Endodermal cell (in vitro differentiated cells): Measurements from ENCODE around the gene TMEM59. TPM values are rescaled to one million over a fixed set of nuclear protein-coding genes. Genes with fewer than 3 reads are reported as not detected.

Source experiments
- DNase-seq: peaks from one replicate; pipeline ENCODE4 v3.0.0-alpha.2; 2017
- H3K27ac ChIP-seq: 2 replicates; pipeline ENCODE4 v1.5.1; 2013; ENCODE audit warnings: mild to moderate bottlenecking, low read depth, low read length, moderate library complexity
- H3K27me3 ChIP-seq: 2 replicates; pipeline ENCODE4 v1.6.1; 2013; ENCODE audit warnings: mild to moderate bottlenecking, low read length, moderate library complexity; ENCODE audit not compliant: insufficient read depth, control insufficient read depth, poor library complexity, severe bottlenecking
- H3K36me3 ChIP-seq: 2 replicates; pipeline ENCODE4 v1.7.0; 2013; ENCODE audit warnings: mild to moderate bottlenecking, low read length, moderate library complexity; ENCODE audit not compliant: control insufficient read depth, insufficient read depth
- H3K4me1 ChIP-seq: one replicate; pipeline ENCODE4 v1.7.0; 2013; ENCODE audit warnings: low read length; ENCODE audit not compliant: control insufficient read depth, insufficient read depth
- H3K4me3 ChIP-seq: 2 replicates; pipeline ENCODE4 v1.5.1; 2013; ENCODE audit warnings: mild to moderate bottlenecking, low read length, moderate library complexity
- H3K9ac ChIP-seq: 2 replicates; pipeline ENCODE4 v1.6.1; 2013; ENCODE audit warnings: mild to moderate bottlenecking, low read length, moderate library complexity; ENCODE audit not compliant: poor library complexity, severe bottlenecking; ENCODE audit errors: extremely low read depth
- H3K9me3 ChIP-seq: 2 replicates; pipeline ENCODE4 v1.6.1; 2013; ENCODE audit warnings: mild to moderate bottlenecking, low read length, moderate library complexity; ENCODE audit not compliant: control insufficient read depth
- H3K27ac Mint-ChIP-seq: 2 replicates; pipeline ENCODE4 v1.8.0; 2020; ENCODE audit warnings: mixed read lengths
- H3K27me3 Mint-ChIP-seq: 2 replicates; pipeline ENCODE4 v1.8.0; 2021; ENCODE audit warnings: mild to moderate bottlenecking, mixed read lengths; ENCODE audit not compliant: insufficient read depth
- H3K36me3 Mint-ChIP-seq: 2 replicates; pipeline ENCODE4 v1.8.0; 2020; ENCODE audit warnings: low read depth, mixed read lengths
- H3K4me1 Mint-ChIP-seq: 2 replicates; pipeline ENCODE4 v1.8.0; 2020; ENCODE audit warnings: mixed read lengths
- H3K4me3 Mint-ChIP-seq: 2 replicates; pipeline ENCODE4 v1.8.0; 2020; ENCODE audit warnings: mild to moderate bottlenecking, moderate library complexity, mixed read lengths
- H3K9me3 Mint-ChIP-seq: 2 replicates; pipeline ENCODE4 v1.8.0; 2020; ENCODE audit warnings: mild to moderate bottlenecking, mixed read lengths
- WGBS, 2 experiments: methylation state at CpG; one replicate each; pipeline versions ENCODE4 v1.1.5 to v1.1.7; 2013; ENCODE audit warnings: missing lambda C conversion rate in 2 of 2, mixed read lengths in 1 of 2; ENCODE audit not compliant: insufficient coverage in 1 of 2, insufficient read length in 1 of 2; 5-methylcytosine and 5-hydroxymethylcytosine counted together
- total RNA-seq, 2 donors: library from RNA; stranded (reverse); fragmentation: NEBNext Ultra II Directional in 1 of 2; extraction: Animal tissue kit (Norgen Biotek cat#: 25700) in 1 of 2; gene quantifications; 2 replicates in 1 of 2; 3 replicates in 1 of 2; pipeline ENCODE4 v1.2.1, GENCODE V29; 2021
- TF ChIP-seq, protein P1 (sequence below): fragments of 200-600 bp; sonication (generic); conservative IDR thresholded peaks from 2 replicates; pipeline ENCODE4 v1.5.0; 2021; ENCODE audit warnings: antibody characterized with exemption, mild to moderate bottlenecking

TMEM59 gene
- total RNA-seq, 2 donors from 2014 or later = 99.6 to 112 TPM

DNA sequence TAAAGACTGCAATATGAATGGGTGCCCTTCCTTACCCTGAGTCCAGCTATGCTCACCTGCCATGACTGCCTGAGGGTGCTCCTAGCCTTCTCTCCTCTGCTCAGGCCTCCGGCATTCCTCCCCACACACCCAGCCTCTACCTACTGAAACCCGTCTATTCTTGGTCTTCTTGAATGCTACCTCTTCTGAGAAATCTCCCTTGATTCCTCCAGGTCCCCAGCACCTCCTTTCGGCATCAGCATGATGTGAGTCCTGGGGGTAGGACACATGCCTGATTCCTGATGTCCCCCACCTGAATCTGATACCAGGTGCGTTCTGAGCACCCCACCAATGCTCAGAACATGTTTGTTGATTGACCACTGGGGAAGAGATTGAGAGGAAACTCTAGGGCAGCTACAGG, 43.6 kb downstream of the TMEM59 start:
- no peaks in the 10 kb centered on the region for H3K36me3 ChIP-seq
- Mint-ChIP-seq H3K27ac (no peak overlapping the region), H3K27me3 (peaks cover 4% of the 10 kb centered on the region), H3K4me3 (no peak overlapping the region), H3K9me3 (peaks cover 12% of the 10 kb centered on the region), H3K4me1 (peaks cover 2% of the 10 kb centered on the region), H3K36me3 (peaks cover 2% of the 10 kb centered on the region)
- no peak overlapping the region for H3K27ac ChIP-seq
- H3K27me3 ChIP-seq = peaks cover 5% of the 10 kb centered on the region
- H3K4me1 ChIP-seq = no peaks in the 10 kb centered on the region
- H3K9me3 ChIP-seq = peaks cover 14% of the 10 kb centered on the region
- H3K4me3 ChIP-seq = no peak overlapping the region
- WGBS, 2 experiments = 86 to 93% methylated on average over 1 to 4 of the region's 4 CpGs
- DNase-seq = no peak
- H3K9ac ChIP-seq = no peak overlapping the region
- TF ChIP-seq, protein P1, sequence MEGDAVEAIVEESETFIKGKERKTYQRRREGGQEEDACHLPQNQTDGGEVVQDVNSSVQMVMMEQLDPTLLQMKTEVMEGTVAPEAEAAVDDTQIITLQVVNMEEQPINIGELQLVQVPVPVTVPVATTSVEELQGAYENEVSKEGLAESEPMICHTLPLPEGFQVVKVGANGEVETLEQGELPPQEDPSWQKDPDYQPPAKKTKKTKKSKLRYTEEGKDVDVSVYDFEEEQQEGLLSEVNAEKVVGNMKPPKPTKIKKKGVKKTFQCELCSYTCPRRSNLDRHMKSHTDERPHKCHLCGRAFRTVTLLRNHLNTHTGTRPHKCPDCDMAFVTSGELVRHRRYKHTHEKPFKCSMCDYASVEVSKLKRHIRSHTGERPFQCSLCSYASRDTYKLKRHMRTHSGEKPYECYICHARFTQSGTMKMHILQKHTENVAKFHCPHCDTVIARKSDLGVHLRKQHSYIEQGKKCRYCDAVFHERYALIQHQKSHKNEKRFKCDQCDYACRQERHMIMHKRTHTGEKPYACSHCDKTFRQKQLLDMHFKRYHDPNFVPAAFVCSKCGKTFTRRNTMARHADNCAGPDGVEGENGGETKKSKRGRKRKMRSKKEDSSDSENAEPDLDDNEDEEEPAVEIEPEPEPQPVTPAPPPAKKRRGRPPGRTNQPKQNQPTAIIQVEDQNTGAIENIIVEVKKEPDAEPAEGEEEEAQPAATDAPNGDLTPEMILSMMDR = no peak

DNA sequence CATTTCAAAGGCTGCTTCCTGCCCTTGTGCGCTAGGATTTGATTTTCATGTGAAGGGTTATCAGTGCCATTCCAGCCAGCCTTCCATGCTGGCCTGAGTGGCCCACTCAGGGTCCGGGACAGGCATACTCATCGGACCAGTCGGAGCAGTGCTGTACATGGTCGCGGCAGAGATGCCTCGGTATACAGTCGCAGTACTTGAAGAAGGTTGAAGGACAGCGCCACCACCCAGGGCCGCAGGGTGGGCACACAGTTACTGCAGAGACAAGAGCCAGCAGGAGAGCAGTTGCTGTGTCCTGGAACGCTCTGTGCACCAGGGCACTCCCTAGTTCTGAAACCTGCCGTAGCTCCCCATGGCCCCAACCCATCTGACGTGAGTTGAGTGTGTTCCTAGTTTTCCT, 44.1 kb downstream of the TMEM59 start:
- TF ChIP-seq, protein P1 = no peak
- Mint-ChIP-seq H3K36me3 (peaks cover 2% of the 10 kb centered on the region), H3K4me1 (peaks cover 2% of the 10 kb centered on the region), H3K27me3 (peaks cover 4% of the 10 kb centered on the region), H3K27ac (no peak overlapping the region), H3K4me3 (no peak overlapping the region), H3K9me3 (peaks cover 15% of the 10 kb centered on the region)
- no peak overlapping the region for H3K27ac ChIP-seq
- no peak overlapping the region for H3K9ac ChIP-seq
- DNase-seq = no peak
- no peaks in the 10 kb centered on the region for H3K36me3 ChIP-seq
- H3K4me3 ChIP-seq = no peak overlapping the region
- WGBS, 2 experiments = 91 to 92% methylated on average over 11 to 13 of the region's 13 CpGs
- peaks cover 18% of the 10 kb centered on the region for H3K9me3 ChIP-seq
- H3K27me3 ChIP-seq = peaks cover 5% of the 10 kb centered on the region
- no peaks in the 10 kb centered on the region for H3K4me1 ChIP-seq

DNA sequence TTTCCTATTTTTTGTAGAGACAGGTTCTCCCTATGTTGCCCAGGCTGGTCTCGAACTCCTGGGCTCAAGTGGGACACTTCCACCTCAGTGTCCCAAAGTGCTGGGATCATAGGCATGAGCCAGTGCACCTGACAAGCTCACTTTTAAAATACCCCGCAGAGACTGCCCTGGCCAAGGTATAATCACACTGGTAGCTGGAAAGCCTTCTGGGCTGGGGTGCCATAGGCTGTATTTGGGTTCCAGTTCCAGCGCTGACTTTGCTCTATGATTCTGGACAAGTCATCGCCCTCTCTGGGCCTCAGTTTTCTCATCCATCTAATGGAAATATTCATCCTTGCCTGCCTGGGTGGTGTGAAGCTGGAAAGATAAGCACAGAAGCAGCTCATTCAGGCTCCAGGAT, 45.4 kb downstream of the TMEM59 start:
- H3K36me3 Mint-ChIP-seq = peaks cover 2% of the 10 kb centered on the region
- Histone ChIP-seq H3K36me3 (no peaks in the 10 kb centered on the region), H3K27ac (no peak overlapping the region), H3K9me3 (peaks cover 28% of the 10 kb centered on the region), H3K9ac (no peak overlapping the region), H3K27me3 (peaks cover 5% of the 10 kb centered on the region), H3K4me3 (no peak overlapping the region), H3K4me1 (no peaks in the 10 kb centered on the region)
- WGBS, 2 experiments = 94% methylated on average over 3 to 4 of the region's 4 CpGs
- no peak for DNase-seq
- H3K4me1 Mint-ChIP-seq = no peaks in the 10 kb centered on the region
- TF ChIP-seq, protein P1 = no peak
- no peak overlapping the region for H3K4me3 Mint-ChIP-seq
- H3K27me3 Mint-ChIP-seq = peaks cover 4% of the 10 kb centered on the region
- H3K27ac Mint-ChIP-seq = no peak overlapping the region
- peaks cover 27% of the 10 kb centered on the region for H3K9me3 Mint-ChIP-seq
